ENCODE data around the gene CILP2. TPM values are rescaled to one million over a fixed set of nuclear protein-coding genes. Genes with fewer than 3 reads are reported as not detected.

Gene CILP2
- total RNA-seq, 2 experiments from 2014 or later = 1.1 to 1.7 TPM

- Histone ChIP-seq H3K9me3 (ENCODE audit: control insufficient read depth in 1 of 2, insufficient read depth in 1 of 2, low read length in 2 of 2) (peaks cover 0 to 5% of the 10 kb centered on the region in 2 experiments), H3K36me3 (ENCODE audit: insufficient read depth, low read length) (no peaks in the 10 kb centered on the region), H3K27me3 (ENCODE audit: control insufficient read depth in 1 of 2, insufficient read depth in 2 of 2, low read length in 2 of 2) (no peaks in the 10 kb centered on the region), H3K4me3 (ENCODE audit: low read length) (no peak overlapping the region), H3K27ac (ENCODE audit: low read depth in 1 of 2, low read length in 2 of 2) (no peak overlapping the region), H3K4me1 (ENCODE audit: insufficient read depth, low read length) (peaks cover 8% of the 10 kb centered on the region)
- TF ChIP-seq, protein P1, sequence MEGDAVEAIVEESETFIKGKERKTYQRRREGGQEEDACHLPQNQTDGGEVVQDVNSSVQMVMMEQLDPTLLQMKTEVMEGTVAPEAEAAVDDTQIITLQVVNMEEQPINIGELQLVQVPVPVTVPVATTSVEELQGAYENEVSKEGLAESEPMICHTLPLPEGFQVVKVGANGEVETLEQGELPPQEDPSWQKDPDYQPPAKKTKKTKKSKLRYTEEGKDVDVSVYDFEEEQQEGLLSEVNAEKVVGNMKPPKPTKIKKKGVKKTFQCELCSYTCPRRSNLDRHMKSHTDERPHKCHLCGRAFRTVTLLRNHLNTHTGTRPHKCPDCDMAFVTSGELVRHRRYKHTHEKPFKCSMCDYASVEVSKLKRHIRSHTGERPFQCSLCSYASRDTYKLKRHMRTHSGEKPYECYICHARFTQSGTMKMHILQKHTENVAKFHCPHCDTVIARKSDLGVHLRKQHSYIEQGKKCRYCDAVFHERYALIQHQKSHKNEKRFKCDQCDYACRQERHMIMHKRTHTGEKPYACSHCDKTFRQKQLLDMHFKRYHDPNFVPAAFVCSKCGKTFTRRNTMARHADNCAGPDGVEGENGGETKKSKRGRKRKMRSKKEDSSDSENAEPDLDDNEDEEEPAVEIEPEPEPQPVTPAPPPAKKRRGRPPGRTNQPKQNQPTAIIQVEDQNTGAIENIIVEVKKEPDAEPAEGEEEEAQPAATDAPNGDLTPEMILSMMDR (IDR thresholded peaks at IDR 0.05) = no peak
- CTCF ChIA-PET = interaction anchor here (0.5 to 2.4 kb wide), 12 partner anchors 9 to 485 kb away, joined by 3 to 15 read pairs (median 3); partner anchors contain the start of genes GMIP and NDUFA13
- H3K4me1 Mint-ChIP-seq (ENCODE audit: low read depth) = peaks cover 6% of the 10 kb centered on the region
- POLR2A ChIA-PET = interaction anchor here (0.8 to 1.1 kb wide), 3 partner anchors 12 to 90 kb away, joined by 3 read pairs; partner anchors contain the start of gene GMIP
- no peaks in the 10 kb centered on the region for H3K36me3 Mint-ChIP-seq (ENCODE audit: low read depth)
- H3K27ac Mint-ChIP-seq = no peak overlapping the region
- H3K27me3 Mint-ChIP-seq = no peaks in the 10 kb centered on the region
- no peak for DNase-seq
- no peaks in the 10 kb centered on the region for H3K9me3 Mint-ChIP-seq
- intact Hi-C loops (cut with DNase I, micrococcal nuclease) = no loop called here
- no peak for ATAC-seq (ENCODE audit: poor library complexity)
- no peak overlapping the region for H3K4me3 Mint-ChIP-seq
Measured at GRCh38 chr19:19553670-19554069, 15.6 kb downstream of the CILP2 start.

GRCh38 chr19:19554074-19555023 lies 16.3 kb downstream of the CILP2 start:
- H3K36me3 Mint-ChIP-seq (ENCODE audit: low read depth) = peaks cover 5% of the 10 kb centered on the region
- intact Hi-C loops (cut with DNase I, micrococcal nuclease) = no loop called here
- peaks cover 13% of the 10 kb centered on the region for H3K4me1 Mint-ChIP-seq (ENCODE audit: low read depth)

GRCh38 chr19:19558055-19558454 lies 20.0 kb downstream of the CILP2 start:
- H3K27ac Mint-ChIP-seq = peak overlapping the region; percentile 65
- POLR2A ChIA-PET = interaction anchor here (0.6 kb wide), 1 partner anchor 20 kb away, joined by 3 read pairs; no protein-coding TSS in a partner anchor

More at GRCh38 chr19:19554074-19555023, 16.3 kb downstream of the CILP2 start:
- peaks cover 8% of the 10 kb centered on the region for H3K4me1 ChIP-seq (ENCODE audit: insufficient read depth, low read length)
- no peak overlapping the region for H3K4me3 ChIP-seq (ENCODE audit: low read length)
- no peaks in the 10 kb centered on the region for H3K9me3 Mint-ChIP-seq
- DNase-seq (peak in 13 of 14 experiments; percentile 38 to 76 (median 49)), ATAC-seq (ENCODE audit: poor library complexity) (peak; percentile 42)
- no peak overlapping the region for H3K27ac Mint-ChIP-seq
- no peaks in the 10 kb centered on the region for H3K27me3 ChIP-seq (ENCODE audit: control insufficient read depth in 1 of 2, insufficient read depth in 2 of 2, low read length in 2 of 2)
- no peak overlapping the region for H3K4me3 Mint-ChIP-seq
- no peaks in the 10 kb centered on the region for H3K27me3 Mint-ChIP-seq
- no peak overlapping the region for H3K27ac ChIP-seq (ENCODE audit: low read depth in 1 of 2, low read length in 2 of 2)
- ChIA-PET CTCF (interaction anchor here (0.5 to 2.4 kb wide), 17 partner anchors 8 to 484 kb away, joined by 3 to 15 read pairs (median 4); partner anchors contain the start of genes GMIP and NDUFA13), POLR2A (interaction anchor here (0.8 to 1.1 kb wide), 4 partner anchors 13 to 89 kb away, joined by 3 to 4 read pairs (median 3); partner anchors contain the start of gene GMIP)
- TF ChIP-seq, protein P1 (IDR thresholded peaks at IDR 0.05) = peak; percentile 81
- no peaks in the 10 kb centered on the region for H3K36me3 ChIP-seq (ENCODE audit: insufficient read depth, low read length)
- H3K9me3 ChIP-seq (ENCODE audit: control insufficient read depth in 1 of 2, insufficient read depth in 1 of 2, low read length in 2 of 2) = peaks cover 0 to 5% of the 10 kb centered on the region in 2 experiments

More at GRCh38 chr19:19558055-19558454, 20.0 kb downstream of the CILP2 start:
- H3K27me3 Mint-ChIP-seq = no peaks in the 10 kb centered on the region
- H3K4me3 Mint-ChIP-seq = no peak overlapping the region
- peaks cover 35% of the 10 kb centered on the region for H3K4me1 Mint-ChIP-seq (ENCODE audit: low read depth)
- H3K36me3 Mint-ChIP-seq (ENCODE audit: low read depth) = peaks cover 23% of the 10 kb centered on the region
- H3K27me3 ChIP-seq (ENCODE audit: control insufficient read depth in 1 of 2, insufficient read depth in 2 of 2, low read length in 2 of 2) = no peaks in the 10 kb centered on the region
- H3K4me1 ChIP-seq (ENCODE audit: insufficient read depth, low read length) = peaks cover 22% of the 10 kb centered on the region
- H3K9me3 Mint-ChIP-seq = no peaks in the 10 kb centered on the region
- intact Hi-C loops (cut with DNase I, micrococcal nuclease) = no loop called here
- H3K27ac ChIP-seq (ENCODE audit: low read depth in 1 of 2, low read length in 2 of 2) = no peak overlapping the region
- CTCF ChIA-PET = no interaction called here
- TF ChIP-seq, protein P1 (IDR thresholded peaks at IDR 0.05) = no peak
- DNase-seq = no peak
- H3K4me3 ChIP-seq (ENCODE audit: low read length) = no peak overlapping the region
- no peak for ATAC-seq (ENCODE audit: poor library complexity)
- no peaks in the 10 kb centered on the region for H3K9me3 ChIP-seq (ENCODE audit: control insufficient read depth in 1 of 2, insufficient read depth in 1 of 2, low read length in 2 of 2)
- H3K36me3 ChIP-seq (ENCODE audit: insufficient read depth, low read length) = peaks cover 10% of the 10 kb centered on the region

Measured in CD4-positive, alpha-beta T cell (primary cell).